A673 (cell line): Measurements from ENCODE around the gene AFM.

ENCODE experiments used
- EZH2 ChIP-seq: fragments of 200-600 bp; sonication (generic); IDR thresholded peaks from 2 replicates; pipeline ENCODE4 v1.6.1; 2017; ENCODE audit warnings: borderline replicate concordance, low read depth, mild to moderate bottlenecking, mixed read lengths, antibody characterized with exemption, low read length; ENCODE audit not compliant: poor library complexity, severe bottlenecking
- TF ChIP-seq, protein P1 (sequence below): fragments of 300-800, 200-600 bp; sonication (generic); conservative IDR thresholded peaks from 2 replicates; pipeline ENCODE4 v1.5.1; 2017; ENCODE audit warnings: low read depth, mild to moderate bottlenecking, antibody characterized with exemption, low read length, moderate library complexity, mixed read lengths

DNA sequence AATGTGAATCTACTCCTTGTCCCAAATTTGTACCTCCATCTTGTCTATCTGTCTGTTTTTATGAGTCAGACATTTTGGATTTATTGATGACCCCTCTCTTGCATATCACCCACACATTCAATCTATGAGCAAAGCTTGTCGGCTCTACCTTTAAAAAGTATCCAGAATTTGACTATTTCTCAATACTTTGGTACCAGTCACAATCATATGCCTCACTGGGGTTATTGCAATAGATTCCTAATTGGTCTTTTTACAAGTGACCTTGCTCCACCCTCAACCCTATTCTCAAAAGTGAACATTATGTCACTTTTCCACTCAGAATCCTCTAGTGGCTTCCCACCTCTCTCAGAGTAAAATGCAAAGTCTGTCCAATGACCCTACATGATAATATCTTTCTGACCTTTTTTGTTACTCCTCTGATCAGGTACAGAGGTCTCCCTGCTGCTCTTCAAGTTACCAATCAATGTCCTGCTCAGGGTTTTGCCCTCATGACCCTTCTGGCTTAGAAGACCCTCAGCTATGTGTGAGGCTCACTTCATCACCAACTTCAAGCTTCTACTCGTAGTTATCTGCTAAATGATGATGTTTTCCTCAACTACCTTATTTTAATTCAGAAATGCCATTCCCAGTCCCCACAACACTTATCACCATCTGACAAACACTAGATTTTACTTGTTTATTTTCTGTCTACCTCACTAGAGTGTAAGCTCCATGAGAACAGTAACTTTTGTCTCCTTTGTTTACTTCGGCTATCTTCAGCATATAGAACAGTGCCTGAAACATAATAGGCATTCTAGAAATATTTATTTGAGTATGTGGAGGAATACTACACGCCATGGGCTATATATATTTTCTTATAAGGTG, 23.1 kb upstream of the AFM start:
- TF ChIP-seq, protein P1, sequence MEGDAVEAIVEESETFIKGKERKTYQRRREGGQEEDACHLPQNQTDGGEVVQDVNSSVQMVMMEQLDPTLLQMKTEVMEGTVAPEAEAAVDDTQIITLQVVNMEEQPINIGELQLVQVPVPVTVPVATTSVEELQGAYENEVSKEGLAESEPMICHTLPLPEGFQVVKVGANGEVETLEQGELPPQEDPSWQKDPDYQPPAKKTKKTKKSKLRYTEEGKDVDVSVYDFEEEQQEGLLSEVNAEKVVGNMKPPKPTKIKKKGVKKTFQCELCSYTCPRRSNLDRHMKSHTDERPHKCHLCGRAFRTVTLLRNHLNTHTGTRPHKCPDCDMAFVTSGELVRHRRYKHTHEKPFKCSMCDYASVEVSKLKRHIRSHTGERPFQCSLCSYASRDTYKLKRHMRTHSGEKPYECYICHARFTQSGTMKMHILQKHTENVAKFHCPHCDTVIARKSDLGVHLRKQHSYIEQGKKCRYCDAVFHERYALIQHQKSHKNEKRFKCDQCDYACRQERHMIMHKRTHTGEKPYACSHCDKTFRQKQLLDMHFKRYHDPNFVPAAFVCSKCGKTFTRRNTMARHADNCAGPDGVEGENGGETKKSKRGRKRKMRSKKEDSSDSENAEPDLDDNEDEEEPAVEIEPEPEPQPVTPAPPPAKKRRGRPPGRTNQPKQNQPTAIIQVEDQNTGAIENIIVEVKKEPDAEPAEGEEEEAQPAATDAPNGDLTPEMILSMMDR = no peak
- TF ChIP-seq EZH2 = no peak
